ENCODE measurements around the gene SPOUT1. TPM values are rescaled to one million over a fixed set of nuclear protein-coding genes. Genes with fewer than 3 reads are reported as not detected.
A peak's percentile ranks its signal among the peaks of the same experiment; 100 is the strongest.
"Not testable (repeated sequence)": the region's sequence is repeated elsewhere in the genome, so short reads cannot be mapped to it uniquely, and the experiment has no call there.

The SPOUT1 gene
- total RNA-seq, 2 donors from 2014 or later, result 18.5 to 20.9 TPM

GRCh38 chr9:128819716-128820664 is 9.6 kb downstream of the SPOUT1 start:
- DNase-seq (peak; percentile 61), ATAC-seq (peak; percentile 28 to 34)
- intact Hi-C loops (cut with DNase I), result no loop called here

- peak; percentile 54 for DNase-seq
- ATAC-seq, result peak; percentile 6 to 18
- intact Hi-C loops (cut with DNase I), result no loop called here
These were observed 10.5 kb downstream of the SPOUT1 start for GRCh38 chr9:128818839-128819715.

DNA sequence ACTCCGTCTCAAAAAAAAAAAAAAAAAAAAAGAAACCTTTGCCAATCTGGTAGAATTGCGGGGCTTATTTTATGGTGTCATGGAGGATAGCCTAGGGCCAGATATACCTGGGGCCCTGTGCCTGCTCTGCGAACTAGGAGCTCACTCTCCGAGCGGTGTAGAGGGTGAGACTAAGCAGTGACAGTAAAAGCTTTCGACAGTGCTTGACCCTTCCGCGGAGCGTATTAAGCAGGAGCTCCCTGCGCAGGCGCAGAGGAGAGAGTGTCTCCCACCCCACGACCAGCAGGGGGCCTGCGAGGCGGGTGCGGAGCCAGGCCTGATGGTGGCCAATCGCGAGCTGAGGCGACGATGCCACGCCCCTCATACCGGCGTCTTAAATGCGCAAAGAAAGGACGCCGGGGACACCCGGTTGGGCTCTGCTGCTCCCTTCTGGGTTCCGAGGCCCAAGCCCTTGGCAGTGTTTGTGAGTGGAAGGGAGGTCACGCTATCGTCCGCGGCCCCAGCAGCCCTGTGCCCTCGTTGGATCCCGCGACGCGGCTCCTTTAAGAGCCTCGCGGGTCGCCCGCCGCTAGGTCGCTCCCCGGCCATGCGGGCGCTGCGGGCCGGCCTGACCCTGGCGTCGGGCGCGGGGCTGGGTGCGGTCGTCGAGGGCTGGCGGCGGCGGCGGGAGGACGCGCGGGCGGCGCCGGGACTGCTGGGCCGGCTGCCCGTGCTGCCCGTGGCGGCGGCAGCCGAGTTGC is 11.3 kb downstream of the SPOUT1 start, which contains the start of gene ENDOG:
Gene ENDOG (plus strand): TSS at position 402 of the 740 bp plus-strand sequence. CDS start 185 bp downstream, at position 587.
- DNase-seq (peak; percentile 98), ATAC-seq (peak; percentile 94 to 95)
- intact Hi-C loops (cut with DNase I), result no loop called here

GRCh38 chr9:128810873-128811272 is 18.7 kb downstream of the SPOUT1 start:
- no peak for DNase-seq
- intact Hi-C loops (cut with DNase I), result no loop called here
- ATAC-seq, result no peak

- ATAC-seq (no peak), DNase-seq (no peak)
- intact Hi-C loops (cut with DNase I), result no loop called here
These were observed 19.8 kb downstream of the SPOUT1 start for GRCh38 chr9:128809831-128810230.

DNA sequence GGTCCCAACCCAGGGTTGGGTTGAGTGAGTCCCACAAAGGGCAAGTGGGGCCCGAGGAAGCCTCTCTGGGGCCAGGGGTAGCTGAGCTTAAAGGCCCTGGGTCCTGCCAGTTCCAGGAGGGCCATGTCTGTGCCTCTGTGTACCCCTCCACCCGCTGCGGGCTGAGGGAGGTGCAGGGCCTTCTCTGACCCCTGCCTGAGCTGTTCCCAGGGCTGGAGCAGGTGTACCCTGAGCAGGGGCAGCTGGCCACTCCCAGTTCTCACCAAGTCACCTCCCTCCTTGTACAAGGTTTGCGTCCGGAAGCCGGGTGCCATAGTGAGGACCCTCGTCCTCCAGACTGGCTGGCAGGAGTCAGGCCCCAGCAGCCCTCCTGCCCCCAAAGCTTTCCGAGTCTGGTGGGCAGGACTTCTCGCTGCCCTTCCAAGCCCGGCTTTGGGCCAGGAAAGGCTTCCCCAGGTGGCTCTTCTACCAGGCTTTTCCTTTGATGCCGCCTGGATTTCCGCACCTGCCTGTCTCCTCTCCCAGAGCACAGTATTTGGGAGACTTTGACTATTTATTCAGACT is 20.5 kb downstream of the SPOUT1 start:
- intact Hi-C loops (cut with DNase I), result no loop called here
- DNase-seq, result no peak
- ATAC-seq, result peak in 1 of 2 donors; percentile 23

GRCh38 chr9:128808543-128808942 is 21.1 kb downstream of the SPOUT1 start:
- DNase-seq, result no peak
- intact Hi-C loops (cut with DNase I), result no loop called here
- ATAC-seq, result no peak

DNA sequence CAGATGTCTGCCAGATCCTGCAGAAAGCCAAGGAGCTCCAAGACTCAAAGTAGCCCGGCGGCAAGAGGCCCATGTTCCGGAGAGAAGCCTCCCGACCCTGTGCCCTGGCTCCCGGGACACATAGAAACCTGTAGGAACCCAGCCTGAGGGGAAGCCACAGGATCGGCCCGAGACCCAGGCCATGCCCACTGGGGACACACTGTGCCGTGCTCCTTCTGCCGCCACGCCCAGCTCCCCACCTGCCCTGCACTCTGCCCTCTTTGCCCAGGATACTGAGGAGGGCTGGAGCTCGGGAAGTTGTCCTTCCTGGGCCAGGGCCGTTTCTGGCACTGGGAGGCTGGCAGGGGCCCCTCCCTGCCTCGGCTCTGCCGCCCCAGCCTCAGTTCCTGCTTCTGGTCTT is 21.8 kb downstream of the SPOUT1 start:
- no peak for ATAC-seq
- intact Hi-C loops (cut with DNase I), result no loop called here

GRCh38 chr9:128805661-128806060 is 23.9 kb downstream of the SPOUT1 start:
- DNase-seq, result no peak
- intact Hi-C loops (cut with DNase I), result no loop called here
- ATAC-seq, result no peak

More for the DNA sequence above, 21.8 kb downstream of the SPOUT1 start:
- no peak for DNase-seq

DNA sequence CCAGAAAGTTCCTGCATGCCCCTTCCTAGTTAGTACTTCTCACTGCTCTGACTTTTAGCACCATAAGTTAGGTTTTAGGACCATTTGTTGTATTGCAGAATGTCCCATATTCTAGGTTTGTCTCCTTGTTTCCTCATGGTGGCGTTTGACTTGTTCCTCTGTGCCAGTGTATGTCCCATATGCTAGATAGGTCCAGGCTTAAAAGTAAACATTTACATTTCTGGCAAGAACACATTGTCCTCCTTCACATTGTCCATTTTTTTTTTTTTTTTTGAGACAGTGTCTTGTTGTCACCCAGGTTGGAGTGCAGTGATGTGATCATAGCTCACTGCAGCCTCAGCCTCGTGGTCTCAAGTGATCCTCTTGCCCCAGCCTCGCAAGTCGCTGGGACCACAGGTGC is 27.1 kb downstream of the SPOUT1 start:
- intact Hi-C loops (cut with DNase I), result no loop called here
- no peak for ATAC-seq
- no peak for DNase-seq

GRCh38 chr9:128800061-128800460 is 29.5 kb downstream of the SPOUT1 start:
- ATAC-seq (no peak), DNase-seq (no peak)
- intact Hi-C loops (cut with DNase I), result no loop called here

DNA sequence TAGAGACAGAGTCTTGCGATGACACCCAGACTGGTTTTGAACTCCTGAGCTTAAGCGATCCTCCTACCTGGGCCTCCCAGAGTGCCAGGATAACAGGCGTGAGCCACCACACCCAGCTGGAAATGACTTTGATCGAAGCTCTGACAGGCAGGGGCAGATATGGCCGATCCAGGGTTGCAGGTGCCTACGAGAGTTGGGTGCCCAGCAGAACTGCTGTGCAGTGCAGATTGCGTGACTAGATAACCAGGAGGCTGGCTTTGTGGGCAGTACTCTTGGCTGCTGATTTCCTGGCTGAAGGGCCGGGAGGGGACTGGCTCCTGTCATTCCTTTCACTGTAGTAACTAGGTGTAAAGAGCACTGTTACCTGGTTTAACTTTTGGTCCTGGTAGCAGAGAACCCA is 30.7 kb downstream of the SPOUT1 start:
- intact Hi-C loops (cut with DNase I), result no loop called here
- DNase-seq (no peak), ATAC-seq (no peak)

- DNase-seq; intact Hi-C loops (cut with DNase I); ATAC-seq: not testable (repeated sequence)
These were observed 34.6 kb downstream of the SPOUT1 start for GRCh38 chr9:128794961-128795360.

DNA sequence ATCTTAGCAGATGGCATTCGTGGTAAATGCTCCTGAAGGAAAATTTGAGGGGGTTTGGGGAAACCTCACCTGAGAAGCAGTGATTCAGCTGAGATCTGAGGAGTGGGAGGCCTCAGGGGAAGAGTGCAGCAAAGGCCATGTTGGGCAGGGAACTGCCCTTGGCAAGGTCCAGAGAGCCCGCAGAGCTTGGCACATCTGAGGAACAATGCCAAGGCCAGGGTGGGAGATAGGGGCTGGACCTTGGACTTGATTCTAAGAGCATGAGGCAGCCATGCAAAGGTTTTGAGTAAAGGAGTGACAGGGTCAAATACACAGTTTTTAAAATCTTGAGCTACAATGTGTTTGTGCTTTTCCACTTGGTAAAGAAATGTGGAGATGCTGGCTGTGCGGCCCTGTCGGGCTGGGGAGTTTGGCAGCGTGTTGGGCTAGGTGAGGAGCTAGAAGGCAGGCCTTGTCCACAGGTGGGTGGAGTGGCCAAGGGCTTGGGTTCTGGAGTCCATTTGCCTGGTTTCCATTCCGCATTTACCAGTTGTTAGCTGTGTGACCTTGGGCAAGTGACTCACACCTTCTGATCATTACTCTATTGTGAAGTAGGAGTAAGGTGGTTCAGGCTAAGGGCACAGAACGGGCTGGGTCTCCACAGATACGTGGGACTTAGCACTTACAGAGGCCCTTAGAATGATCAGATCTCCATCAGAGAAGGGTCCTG is 36.5 kb downstream of the SPOUT1 start:
- intact Hi-C loops (cut with DNase I), result no loop called here
- DNase-seq (no peak), ATAC-seq (no peak)

DNA sequence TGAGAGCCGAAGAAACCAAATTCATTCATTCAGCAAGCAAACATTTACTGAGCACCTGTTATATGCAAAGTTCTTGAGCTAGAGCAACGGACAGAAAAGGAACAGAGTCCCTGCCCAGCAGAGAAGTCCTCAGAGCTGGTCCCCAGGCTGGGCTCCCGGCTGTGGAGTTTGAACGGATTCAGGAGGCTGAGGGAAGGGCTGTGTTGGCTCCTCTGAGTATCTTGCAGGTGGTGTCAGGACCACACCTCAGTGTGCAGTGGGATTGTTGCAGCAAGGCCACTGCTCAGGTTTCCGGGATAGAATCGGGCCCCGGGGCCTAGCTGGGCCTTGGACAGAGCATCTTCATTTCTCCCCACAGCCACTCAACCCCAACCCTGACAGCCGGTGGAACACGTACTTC is 37.5 kb downstream of the SPOUT1 start:
- ATAC-seq (no peak), DNase-seq (no peak)
- intact Hi-C loops (cut with DNase I), result no loop called here

GRCh38 chr9:128790536-128790935 is 39.1 kb downstream of the SPOUT1 start:
- DNase-seq (no peak), ATAC-seq (no peak)
- intact Hi-C loops (cut with DNase I), result no loop called here

- intact Hi-C loops (cut with DNase I), result no loop called here
- DNase-seq, result no peak
- no peak for ATAC-seq
These were observed 41.1 kb downstream of the SPOUT1 start for GRCh38 chr9:128788445-128788844.

- intact Hi-C loops (cut with DNase I), result no loop called here
- ATAC-seq (peak; percentile 15 to 20), DNase-seq (no peak)
These were observed 41.9 kb downstream of the SPOUT1 start for GRCh38 chr9:128787659-128788058.
